ENCODE results near the gene TMC3. TPM values are rescaled to one million over a fixed set of nuclear protein-coding genes. Genes with fewer than 3 reads are reported as not detected.

TMC3 gene
- total and polyA plus RNA-seq, 12 donors, result 0.03 to 0.08 (median 0.04) TPM; not detected in 9

DNA sequence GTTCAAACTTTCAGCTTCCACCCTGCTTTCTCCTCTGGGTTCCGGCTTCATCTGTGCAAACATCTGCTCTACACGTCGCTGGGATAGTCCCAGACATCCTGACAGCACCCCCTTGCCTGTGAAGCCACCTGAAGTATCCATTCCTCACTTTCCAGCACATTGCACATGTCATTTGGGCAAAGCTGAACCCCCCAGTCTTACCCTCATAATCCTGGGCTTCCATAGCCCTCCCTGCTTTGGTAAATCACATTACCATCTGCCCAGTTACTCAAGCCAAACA is 92.6 kb downstream of the TMC3 start:
- Histone ChIP-seq H3K4me3 (no peak overlapping the region), H3K36me3 (replicated peaks in 1 of 2) (no peaks in the 10 kb centered on the region), H3K27me3 (peaks cover 3% of the 10 kb centered on the region), H3K4me1 (replicated peaks in 1 of 2) (no peaks in the 10 kb centered on the region), H3K27ac (no peak overlapping the region), H3K9me3 (replicated peaks in 1 of 3) (peaks cover 0 to 4% (median 0%) of the 10 kb centered on the region in 3 donors)
- intact Hi-C loops (cut with DNase I), result loop anchor here in 1 of 2 donors (5.0 kb wide), 1 partner anchor 96 kb away; no protein-coding TSS in a partner anchor
- no peak for TF ChIP-seq POLR2A (IDR thresholded peaks at IDR 0.05)
- TF ChIP-seq, protein P1, sequence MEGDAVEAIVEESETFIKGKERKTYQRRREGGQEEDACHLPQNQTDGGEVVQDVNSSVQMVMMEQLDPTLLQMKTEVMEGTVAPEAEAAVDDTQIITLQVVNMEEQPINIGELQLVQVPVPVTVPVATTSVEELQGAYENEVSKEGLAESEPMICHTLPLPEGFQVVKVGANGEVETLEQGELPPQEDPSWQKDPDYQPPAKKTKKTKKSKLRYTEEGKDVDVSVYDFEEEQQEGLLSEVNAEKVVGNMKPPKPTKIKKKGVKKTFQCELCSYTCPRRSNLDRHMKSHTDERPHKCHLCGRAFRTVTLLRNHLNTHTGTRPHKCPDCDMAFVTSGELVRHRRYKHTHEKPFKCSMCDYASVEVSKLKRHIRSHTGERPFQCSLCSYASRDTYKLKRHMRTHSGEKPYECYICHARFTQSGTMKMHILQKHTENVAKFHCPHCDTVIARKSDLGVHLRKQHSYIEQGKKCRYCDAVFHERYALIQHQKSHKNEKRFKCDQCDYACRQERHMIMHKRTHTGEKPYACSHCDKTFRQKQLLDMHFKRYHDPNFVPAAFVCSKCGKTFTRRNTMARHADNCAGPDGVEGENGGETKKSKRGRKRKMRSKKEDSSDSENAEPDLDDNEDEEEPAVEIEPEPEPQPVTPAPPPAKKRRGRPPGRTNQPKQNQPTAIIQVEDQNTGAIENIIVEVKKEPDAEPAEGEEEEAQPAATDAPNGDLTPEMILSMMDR (IDR thresholded peaks at IDR 0.05), result no peak
- peak in 1 of 7 donors; percentile 12 for DNase-seq
- WGBS, 4 donors, result 87 to 95% (median 93%) methylated on average over 3 of the region's 3 CpGs

Other genes starting within 250 kb of the TMC3 start
- under 1 TPM in 2 of 9 donors, not detected in 7; 0.43 to 0.50 TPM for gene CFAP161, start 239.9 kb downstream of the TMC3 start, total RNA-seq
- gene CFAP161, start 239.9 kb downstream of the TMC3 start, polyA plus RNA-seq, result under 1 TPM in 2 of 3 donors, not detected in 1; 0.10 to 0.31 TPM
- 10 to 100 TPM in 2 of 9 donors, 1 to 10 TPM in 7; 2.2 to 16.0 (median 6.3) TPM for gene IL16, start 177.3 kb downstream of the TMC3 start, total RNA-seq
- 10 to 100 TPM in 1 of 3 donors, 1 to 10 TPM in 2; 3.7 to 14.3 (median 8.8) TPM for gene IL16, start 177.3 kb downstream of the TMC3 start, polyA plus RNA-seq
- 1 to 10 TPM in 8 of 9 donors, under 1 TPM in 1; 0.97 to 6.1 (median 3.1) TPM for gene STARD5, start 50.1 kb downstream of the TMC3 start, total RNA-seq
- 1 to 10 TPM; 3.4 to 5.1 (median 3.8) TPM for gene STARD5, start 50.1 kb downstream of the TMC3 start, polyA plus RNA-seq

All from adrenal gland (tissue), 12 donors.